Calu3 (cell line): Measurements from ENCODE around the gene AGK. TPM values are rescaled to one million over a fixed set of nuclear protein-coding genes. Genes with fewer than 3 reads are reported as not detected.
"Not testable (repeated sequence)": the region's sequence is repeated elsewhere in the genome, so short reads cannot be mapped to it uniquely, and the experiment has no call there.

Experiments
- BruUV-seq: library from RNA; stranded (reverse); fragments of 400-500 nt; replicated peaks from 2 replicates; lab custom pipeline; 2021; lab: Mats Ljungman, UMichigan
- CTCF ChIA-PET: fragments of 300-600 bp; sonication (Branson Sonifier 250); formaldehyde crosslinking; loops from one replicate; lab custom pipeline; 2022; ENCODE audit warnings: antibody characterized with exemption; lab: Charles Lee
- DNase-seq: peaks from one replicate; pipeline ENCODE4 v3.0.0; 2022
- H3K27ac Mint-ChIP-seq: one replicate; pipeline ENCODE4 v1.8.0; 2022; ENCODE audit warnings: mixed read lengths; ENCODE audit not compliant: unreplicated experiment
- H3K27me3 Mint-ChIP-seq: one replicate; pipeline ENCODE4 v1.8.0; 2022; ENCODE audit warnings: mixed read lengths; ENCODE audit not compliant: unreplicated experiment
- H3K36me3 Mint-ChIP-seq: one replicate; pipeline ENCODE4 v1.8.0; 2022; ENCODE audit warnings: mild to moderate bottlenecking, moderate library complexity, mixed read lengths; ENCODE audit not compliant: insufficient read depth, unreplicated experiment
- H3K4me1 Mint-ChIP-seq: one replicate; pipeline ENCODE4 v1.8.0; 2022; ENCODE audit warnings: mild to moderate bottlenecking, low read depth, mixed read lengths; ENCODE audit not compliant: unreplicated experiment
- H3K4me3 Mint-ChIP-seq: one replicate; pipeline ENCODE4 v1.8.0; 2022; ENCODE audit warnings: mild to moderate bottlenecking, low read depth, moderate library complexity, mixed read lengths; ENCODE audit not compliant: unreplicated experiment
- H3K9me3 Mint-ChIP-seq: one replicate; pipeline ENCODE4 v1.8.0; 2022; ENCODE audit warnings: low read depth, mixed read lengths; ENCODE audit not compliant: unreplicated experiment
- intact Hi-C: fragments of 100-400 bp; cut with micrococcal nuclease; formaldehyde crosslinking; loops from one replicate; pipeline ENCODE4 v1.10.0; 2022; ENCODE audit not compliant: unreplicated experiment
- total RNA-seq: library from RNA; stranded (reverse); gene quantifications from 2 replicates; pipeline ENCODE4 v1.2.3, GENCODE V29; 2022
- TF ChIP-seq, protein P1 (sequence below): fragments of 200-600 bp; IDR thresholded peaks from one replicate; pipeline ENCODE4 v1.8.0; 2022; ENCODE audit warnings: antibody characterized with exemption; ENCODE audit not compliant: unreplicated experiment

Gene AGK
- total RNA-seq, 1 experiment from 2014 or later: 32.3 TPM

DNA sequence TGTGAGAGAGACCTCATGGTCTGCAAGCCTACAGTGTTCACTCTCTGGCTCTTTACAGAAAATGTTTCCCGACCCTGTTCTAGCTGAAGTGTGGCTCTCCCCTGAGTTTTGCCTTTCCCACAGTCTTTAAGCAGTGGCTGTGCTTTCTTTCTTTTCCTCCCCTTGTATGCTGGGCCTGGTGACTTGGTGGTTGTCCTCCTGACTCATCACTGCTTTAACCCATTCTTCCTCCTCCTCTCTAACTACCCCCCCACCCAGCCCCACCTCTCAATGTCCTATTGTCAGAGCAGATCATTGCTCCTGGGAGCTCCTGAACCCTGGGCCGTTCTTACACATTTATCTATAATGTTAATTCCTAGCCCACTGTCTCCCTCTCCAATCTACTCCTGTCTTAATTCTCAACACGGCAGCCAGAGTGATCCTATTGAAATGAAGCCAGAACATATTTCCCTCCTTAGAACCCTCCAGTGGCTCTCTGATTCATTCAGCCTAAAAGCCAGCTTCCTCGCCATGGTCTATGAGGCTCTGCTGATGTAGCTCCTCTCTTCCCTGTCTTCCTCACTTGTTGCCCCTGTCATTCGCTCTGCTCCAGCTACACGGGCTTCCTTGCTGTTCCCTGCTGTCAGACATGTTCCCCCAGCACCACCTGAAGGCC is 95.7 kb downstream of the AGK start:
- no peak for DNase-seq
- intact Hi-C loops: no loop called here
- Mint-ChIP-seq H3K4me3 (no peak overlapping the region), H3K27me3 (no peaks in the 10 kb centered on the region), H3K27ac (no peak overlapping the region), H3K9me3 (no peaks in the 10 kb centered on the region), H3K36me3 (peaks cover 12% of the 10 kb centered on the region), H3K4me1 (peaks cover 7% of the 10 kb centered on the region)
- CTCF ChIA-PET: no interaction called here
- TF ChIP-seq, protein P1, sequence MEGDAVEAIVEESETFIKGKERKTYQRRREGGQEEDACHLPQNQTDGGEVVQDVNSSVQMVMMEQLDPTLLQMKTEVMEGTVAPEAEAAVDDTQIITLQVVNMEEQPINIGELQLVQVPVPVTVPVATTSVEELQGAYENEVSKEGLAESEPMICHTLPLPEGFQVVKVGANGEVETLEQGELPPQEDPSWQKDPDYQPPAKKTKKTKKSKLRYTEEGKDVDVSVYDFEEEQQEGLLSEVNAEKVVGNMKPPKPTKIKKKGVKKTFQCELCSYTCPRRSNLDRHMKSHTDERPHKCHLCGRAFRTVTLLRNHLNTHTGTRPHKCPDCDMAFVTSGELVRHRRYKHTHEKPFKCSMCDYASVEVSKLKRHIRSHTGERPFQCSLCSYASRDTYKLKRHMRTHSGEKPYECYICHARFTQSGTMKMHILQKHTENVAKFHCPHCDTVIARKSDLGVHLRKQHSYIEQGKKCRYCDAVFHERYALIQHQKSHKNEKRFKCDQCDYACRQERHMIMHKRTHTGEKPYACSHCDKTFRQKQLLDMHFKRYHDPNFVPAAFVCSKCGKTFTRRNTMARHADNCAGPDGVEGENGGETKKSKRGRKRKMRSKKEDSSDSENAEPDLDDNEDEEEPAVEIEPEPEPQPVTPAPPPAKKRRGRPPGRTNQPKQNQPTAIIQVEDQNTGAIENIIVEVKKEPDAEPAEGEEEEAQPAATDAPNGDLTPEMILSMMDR: no peak
- BruUV-seq: no TSS peak

DNA sequence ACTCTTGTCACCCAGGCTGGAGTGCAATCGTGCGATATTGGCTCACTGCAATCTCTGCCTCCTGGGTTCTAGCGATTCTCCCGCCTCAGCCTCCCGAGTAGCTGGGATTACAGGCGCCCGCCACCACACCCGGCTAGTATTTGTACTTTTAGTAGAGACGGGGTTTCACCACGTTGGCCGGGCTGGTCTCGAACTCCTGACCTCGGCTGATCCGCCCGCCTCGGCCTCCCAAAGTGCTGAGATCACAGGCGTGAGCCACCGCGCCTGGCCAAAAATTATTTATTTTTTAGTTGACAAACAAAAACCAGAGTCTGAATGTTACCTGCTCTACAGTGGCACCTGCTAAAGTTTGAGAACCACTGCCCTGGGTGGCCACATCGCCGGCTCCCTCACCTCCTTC is 96.5 kb downstream of the AGK start:
- H3K27me3 Mint-ChIP-seq: not testable (repeated sequence)

DNA sequence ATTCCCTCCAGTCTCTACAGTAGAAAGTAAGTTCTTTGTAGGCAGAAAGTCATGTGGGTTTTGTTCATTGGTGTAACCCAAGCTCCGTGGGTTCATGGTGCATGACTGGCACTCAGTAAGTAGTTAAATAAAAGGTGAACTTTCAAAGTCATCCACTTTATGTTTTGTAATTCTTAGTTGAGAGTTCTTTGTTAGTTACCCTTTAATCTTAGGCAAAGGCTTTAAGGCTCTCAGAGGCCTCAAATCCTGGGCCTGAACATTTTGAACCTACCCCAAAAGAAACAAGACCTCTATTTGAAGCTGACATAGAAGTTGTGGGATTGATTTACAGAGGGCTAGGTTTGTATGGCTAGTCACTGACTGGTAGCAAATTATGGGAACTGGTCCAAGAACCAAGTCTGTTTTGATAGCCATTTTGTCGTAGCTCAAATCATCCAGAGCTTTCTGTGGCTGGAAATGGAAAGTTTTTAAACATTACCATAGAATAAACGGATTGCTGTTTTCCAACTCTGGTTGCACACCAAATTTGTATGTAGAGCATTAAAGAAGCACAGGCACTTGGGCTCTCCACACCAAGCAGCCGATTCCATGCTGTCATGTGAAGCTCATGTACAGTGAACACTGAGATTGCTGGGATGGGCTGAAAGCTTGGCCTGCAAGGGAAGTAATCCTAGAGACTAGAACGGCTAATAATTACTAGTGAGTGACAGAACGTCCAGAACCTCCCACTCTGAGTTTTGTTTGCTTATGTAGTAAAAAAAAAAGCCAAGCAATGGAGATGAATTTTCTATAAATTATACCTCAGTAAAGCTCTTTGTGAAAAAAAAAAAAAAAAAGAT is 97.3 kb downstream of the AGK start:
- TF ChIP-seq, protein P1: no peak
- BruUV-seq: no TSS peak
- Mint-ChIP-seq H3K4me1 (peaks cover 7% of the 10 kb centered on the region), H3K4me3 (no peak overlapping the region), H3K9me3 (no peaks in the 10 kb centered on the region), H3K36me3 (peaks cover 12% of the 10 kb centered on the region), H3K27me3 (no peaks in the 10 kb centered on the region), H3K27ac (no peak overlapping the region)
- intact Hi-C loops: no loop called here
- CTCF ChIA-PET: interaction anchor here (0.6 to 0.7 kb wide), 3 partner anchors 140 to 1131 kb away, joined by 3 read pairs; no protein-coding TSS in a partner anchor
- DNase-seq: no peak

More for the DNA sequence above, 96.5 kb downstream of the AGK start:
- H3K36me3 Mint-ChIP-seq: peaks cover 12% of the 10 kb centered on the region
- H3K4me3 Mint-ChIP-seq, H3K9me3 Mint-ChIP-seq, H3K4me1 Mint-ChIP-seq, intact Hi-C loops, BruUV-seq, DNase-seq, CTCF ChIA-PET, H3K27ac Mint-ChIP-seq: not testable (repeated sequence)

DNA sequence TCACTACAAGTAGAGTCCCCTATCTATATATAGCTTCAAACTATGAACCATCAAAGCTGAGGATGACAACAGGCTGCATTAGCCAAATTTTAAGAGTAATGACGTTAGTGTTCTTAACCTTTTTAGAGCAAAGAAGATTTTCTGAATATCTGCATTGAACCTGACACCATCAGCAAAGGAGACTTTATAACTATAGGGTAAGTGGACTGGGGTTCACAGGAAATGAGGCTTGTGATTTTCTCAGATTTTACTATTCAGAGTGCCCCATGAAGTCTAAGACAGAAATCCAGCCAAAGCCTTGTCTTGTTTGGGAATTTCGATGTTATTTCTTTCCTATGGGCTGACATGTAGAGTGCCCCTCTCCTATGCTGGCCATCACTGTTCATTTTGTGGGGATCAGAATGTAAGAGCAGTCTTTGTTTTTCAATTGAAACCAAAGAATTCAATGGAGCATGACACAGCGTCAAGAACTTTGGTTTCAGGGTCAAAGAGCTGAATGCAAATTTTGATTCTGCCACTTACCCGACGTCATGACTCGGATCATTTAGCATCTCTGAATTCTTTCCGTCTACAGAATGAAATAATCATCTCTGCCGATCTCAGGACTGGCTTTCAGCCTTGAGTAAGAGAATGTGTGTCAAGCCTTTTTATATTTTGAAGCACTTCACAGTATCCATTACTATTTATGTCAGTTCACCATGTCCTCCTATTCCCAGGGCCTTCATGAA is 98.1 kb downstream of the AGK start:
- intact Hi-C loops: no loop called here
- Mint-ChIP-seq H3K27ac (no peak overlapping the region), H3K4me3 (no peak overlapping the region), H3K4me1 (peaks cover 7% of the 10 kb centered on the region), H3K36me3 (peaks cover 13% of the 10 kb centered on the region), H3K27me3 (no peaks in the 10 kb centered on the region), H3K9me3 (no peaks in the 10 kb centered on the region)
- TF ChIP-seq, protein P1: no peak
- CTCF ChIA-PET: interaction anchor here (0.6 to 1.9 kb wide), 4 partner anchors 14 to 1132 kb away, joined by 3 to 10 read pairs (median 6); partner anchors contain the start of gene SSBP1
- no peak for DNase-seq
- no TSS peak for BruUV-seq
